KMS-11 (cell line): ENCODE measurements around the gene FSIP1.

Source experiments
- H2AFZ ChIP-seq: fragments of 200-600 bp; sonication (generic); 2 replicates; pipeline ENCODE4 v1.6.1; 2016; ENCODE audit warnings: antibody characterized with exemption, mixed run types, low read depth
- H3K27ac ChIP-seq: fragments of 200-600 bp; sonication (generic); 2 replicates; pipeline ENCODE4 v1.6.1; 2016; ENCODE audit warnings: mild to moderate bottlenecking, mixed run types
- H3K27me3 ChIP-seq: fragments of 200-600 bp; sonication (generic); 2 replicates; pipeline ENCODE4 v1.6.1; 2017; ENCODE audit warnings: mild to moderate bottlenecking, low read depth, mixed run types, moderate library complexity; ENCODE audit not compliant: insufficient read depth
- H3K36me3 ChIP-seq: fragments of 200-600 bp; sonication (generic); 2 replicates; pipeline ENCODE4 v1.6.1; 2017; ENCODE audit warnings: mild to moderate bottlenecking, mixed run types; ENCODE audit not compliant: insufficient read depth
- H3K4me1 ChIP-seq: fragments of 200-600 bp; sonication (generic); 2 replicates; pipeline ENCODE4 v1.6.1; 2016; ENCODE audit warnings: mild to moderate bottlenecking, low read depth, mixed run types; ENCODE audit not compliant: poor library complexity, severe bottlenecking
- H3K4me2 ChIP-seq: fragments of 200-600 bp; sonication (generic); 2 replicates; pipeline ENCODE4 v1.7.0; 2016; ENCODE audit warnings: mild to moderate bottlenecking, mixed run types
- H3K4me3 ChIP-seq: fragments of 200-600 bp; sonication (generic); IDR thresholded peaks from 2 replicates; pipeline ENCODE4 v1.6.1; 2017; ENCODE audit warnings: low read depth, low read length, mixed read lengths; ENCODE audit not compliant: insufficient read depth
- H3K79me2 ChIP-seq: fragments of 200-600 bp; sonication (generic); 2 replicates; pipeline ENCODE4 v1.6.1; 2016; ENCODE audit warnings: low read depth, mixed run types; ENCODE audit not compliant: insufficient read depth
- H3K9ac ChIP-seq: fragments of 200-600 bp; sonication (generic); 2 replicates; pipeline ENCODE4 v1.6.1; 2016; ENCODE audit warnings: mild to moderate bottlenecking, mixed run types
- H4K20me1 ChIP-seq: fragments of 200-600 bp; sonication (generic); 2 replicates; pipeline ENCODE4 v1.6.1; 2016; ENCODE audit warnings: mild to moderate bottlenecking, mixed run types; ENCODE audit not compliant: insufficient read depth
- CTCF ChIP-seq: fragments of 200-600 bp; sonication (generic); conservative IDR thresholded peaks from 2 replicates; pipeline ENCODE4 v1.6.1; 2017; ENCODE audit warnings: low read depth, mild to moderate bottlenecking, antibody characterized with exemption, low read length, moderate library complexity, mixed read lengths

Gene FSIP1

GRCh38 chr15:39698444-39699390, 83.9 kb downstream of the FSIP1 start:
- Histone ChIP-seq H4K20me1 (no peaks in the 10 kb centered on the region), H3K36me3 (no peaks in the 10 kb centered on the region), H3K27ac (no peak overlapping the region), H3K27me3 (no peaks in the 10 kb centered on the region), H3K9ac (no peak overlapping the region), H3K4me1 (no peaks in the 10 kb centered on the region), H3K4me3 (no peak overlapping the region), H2AFZ (no peak overlapping the region), H3K79me2 (no peaks in the 10 kb centered on the region), H3K4me2 (no peak overlapping the region)
- no peak for TF ChIP-seq CTCF

- Histone ChIP-seq H3K4me1 (no peaks in the 10 kb centered on the region), H3K79me2 (no peaks in the 10 kb centered on the region), H3K4me2 (no peak overlapping the region), H3K27me3 (no peaks in the 10 kb centered on the region), H3K27ac (no peak overlapping the region), H3K4me3 (no peak overlapping the region), H3K36me3 (no peaks in the 10 kb centered on the region), H4K20me1 (no peaks in the 10 kb centered on the region), H2AFZ (no peak overlapping the region), H3K9ac (no peak overlapping the region)
- no peak for TF ChIP-seq CTCF
Measured at GRCh38 chr15:39697509-39697908, 85.1 kb downstream of the FSIP1 start.

GRCh38 chr15:39695793-39696192, 86.8 kb downstream of the FSIP1 start:
- Histone ChIP-seq H2AFZ (no peak overlapping the region), H3K79me2 (no peaks in the 10 kb centered on the region), H3K4me2 (no peak overlapping the region), H3K4me1 (no peaks in the 10 kb centered on the region), H3K27ac (no peak overlapping the region), H3K9ac (no peak overlapping the region), H4K20me1 (no peaks in the 10 kb centered on the region), H3K4me3 (no peak overlapping the region), H3K36me3 (no peaks in the 10 kb centered on the region), H3K27me3 (no peaks in the 10 kb centered on the region)
- TF ChIP-seq CTCF: no peak

- Histone ChIP-seq H3K4me3 (no peak overlapping the region), H3K4me2 (no peak overlapping the region), H2AFZ (no peak overlapping the region), H3K27me3 (no peaks in the 10 kb centered on the region), H3K79me2 (no peaks in the 10 kb centered on the region), H3K27ac (no peak overlapping the region), H4K20me1 (no peaks in the 10 kb centered on the region), H3K4me1 (no peaks in the 10 kb centered on the region), H3K36me3 (no peaks in the 10 kb centered on the region), H3K9ac (no peak overlapping the region)
- TF ChIP-seq CTCF: no peak
Measured at GRCh38 chr15:39692356-39693327, 90.0 kb downstream of the FSIP1 start.
